Spleen (tissue), 11 donors: ENCODE measurements around the gene TYW1. TPM values are rescaled to one million over a fixed set of nuclear protein-coding genes. Genes with fewer than 3 reads are reported as not detected.
"Not testable (repeated sequence)": the region's sequence is repeated elsewhere in the genome, so short reads cannot be mapped to it uniquely, and the experiment has no call there.

Experiments used
- DNase-seq: peaks from one replicate; pipeline ENCODE4 v3.0.0-alpha.2; 2020
- H3K27ac ChIP-seq, 8 donors: fragments of 200-600 bp; sonication (generic) in 7 of 8; 1 replicate in 4 of 8; 2 replicates in 4 of 8; pipeline versions ENCODE4 v1.5.0 to v1.8.0; 2016 to 2021; ENCODE audit warnings: inconsistent platforms in 4 of 8, mild to moderate bottlenecking in 4 of 8, moderate library complexity in 1 of 8
- H3K27me3 ChIP-seq, 7 donors: fragments of 200-600 bp; sonication (generic) in 6 of 7; replicated peaks in 1 of 7; 1 replicate in 4 of 7; 2 replicates in 3 of 7; pipeline versions ENCODE4 v1.5.0 to v1.8.0; 2016 to 2021; ENCODE audit warnings: inconsistent platforms in 3 of 7, mild to moderate bottlenecking in 1 of 7
- H3K36me3 ChIP-seq, 6 donors: fragments of 200-600 bp; sonication (generic) in 5 of 6; 1 replicate in 4 of 6; 2 replicates in 2 of 6; pipeline versions ENCODE4 v1.5.0 to v1.8.0; 2016 to 2021; ENCODE audit warnings: inconsistent platforms in 2 of 6
- H3K4me1 ChIP-seq, 6 donors: fragments of 200-600 bp; sonication (generic) in 5 of 6; 1 replicate in 3 of 6; 2 replicates in 3 of 6; pipeline versions ENCODE4 v1.5.0 to v1.8.0; 2016 to 2021; ENCODE audit warnings: inconsistent platforms in 3 of 6
- H3K4me3 ChIP-seq, 8 donors: fragments of 200-600 bp; sonication (generic) in 7 of 8; 1 replicate in 4 of 8; 2 replicates in 4 of 8; pipeline versions ENCODE4 v1.5.0 to v1.8.0; 2016 to 2021; ENCODE audit warnings: inconsistent platforms in 4 of 8, mild to moderate bottlenecking in 4 of 8, moderate library complexity in 2 of 8
- H3K9me3 ChIP-seq, 8 donors: fragments of 200-600 bp; sonication (generic) in 7 of 8; 1 replicate in 4 of 8; 2 replicates in 4 of 8; pipeline versions ENCODE4 v1.5.0 to v1.8.0; 2016 to 2021; ENCODE audit warnings: inconsistent platforms in 4 of 8
- POLR2A ChIP-seq, 3 donors: fragments of 450-650 bp; IDR thresholded peaks; one replicate each; pipeline ENCODE4 v1.5.1; 2017; ENCODE audit warnings: antibody characterized with exemption in 3 of 3, mild to moderate bottlenecking in 1 of 3
- POLR2AphosphoS5 ChIP-seq, 3 donors: sonication (generic); formaldehyde crosslinking; IDR thresholded peaks; one replicate each; pipeline ENCODE4 v1.5.1; 2017; ENCODE audit warnings: antibody characterized with exemption in 3 of 3
- WGBS, 5 donors: extraction: QIAGEN DNeasy Blood & Tissue Kit in 3 of 5; methylation state at CpG; one replicate each; pipeline versions ENCODE4 v1.1.5 to v1.1.7; 2013 to 2018; 5-methylcytosine and 5-hydroxymethylcytosine counted together
- intact Hi-C: fragments of 100-400 bp; cut with DNase I; formaldehyde crosslinking; loops from one replicate; pipeline ENCODE4 v1.15.0; 2023; ENCODE audit warnings: low total_unique reads
- polyA plus RNA-seq, 3 donors: library from polyadenylated mRNA; stranded (reverse); fragments of 200-250 nt; gene quantifications; one replicate each; pipeline ENCODE4 v1.2.1, GENCODE V29; 2013
- total RNA-seq, 7 donors: library from RNA; depleted of rRNA in 3 of 7; stranded (reverse); fragments of >200 nt in 3 of 7; fragmentation: NEBNext Ultra II Directional in 4 of 7; extraction: Animal tissue kit (Norgen Biotek cat#: 25700) in 4 of 7; gene quantifications; one replicate each; pipeline versions ENCODE4 v1.1.0 to v1.2.1, GENCODE V29; 2016 to 2021
- TF ChIP-seq, protein P1 (sequence below), 11 experiments: fragments of 200-600 bp in 7 of 11; fragments of 450-650 bp in 4 of 11; sonication (generic) in 4 of 11; IDR thresholded peaks in 8 of 11; conservative IDR thresholded peaks in 3 of 11; 1 replicate in 7 of 11; 2 replicates in 4 of 11; pipeline versions ENCODE4 v1.4.0 to v1.8.0; 2016 to 2021; ENCODE audit warnings: antibody characterized with exemption in 11 of 11, inconsistent platforms in 4 of 11, mild to moderate bottlenecking in 1 of 11
- donor health status: healthy with polysubstance abuse.
- donor health status: DM: no; HTN: no; CAD: no; lungs with moderate emphysema.
- donor health status: DM: no; HTN: no; CAD: no.
- donor health status: Bipolar disorder and iron deficiency.
- donor health status: healthy.
- donor health status: DM: no; HTN: no; CAD: no.
- donor health status: DM: yes; HTN: yes; CAD: no.

TYW1 gene
- total and polyA plus RNA-seq, 10 donors = 4.9 to 83.6 (median 20.8) TPM

DNA sequence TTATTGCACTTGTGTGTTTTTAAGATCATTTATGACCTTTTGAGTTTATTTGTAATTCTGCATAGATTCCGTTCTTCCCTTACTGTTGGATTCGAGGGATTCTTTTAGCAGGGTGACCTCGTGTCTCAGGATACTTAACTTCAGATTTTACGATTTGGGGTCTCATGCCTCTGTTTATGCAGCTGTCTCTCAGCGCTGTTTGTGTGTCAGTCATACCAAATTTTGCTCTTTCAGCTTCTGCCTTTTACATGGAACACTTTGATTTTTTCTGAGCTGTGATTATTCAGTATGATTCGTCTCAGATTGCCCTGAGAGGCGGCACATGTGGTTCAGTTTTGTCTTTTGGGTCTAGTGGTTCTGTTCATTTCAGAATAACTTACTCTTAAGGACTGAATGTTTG, 236.9 kb downstream of the TYW1 start:
- intact Hi-C loops = not testable (repeated sequence)
- WGBS, 5 donors = 92 to 100% (median 94%) methylated on average over 5 to 7 of the region's 7 CpGs

DNA sequence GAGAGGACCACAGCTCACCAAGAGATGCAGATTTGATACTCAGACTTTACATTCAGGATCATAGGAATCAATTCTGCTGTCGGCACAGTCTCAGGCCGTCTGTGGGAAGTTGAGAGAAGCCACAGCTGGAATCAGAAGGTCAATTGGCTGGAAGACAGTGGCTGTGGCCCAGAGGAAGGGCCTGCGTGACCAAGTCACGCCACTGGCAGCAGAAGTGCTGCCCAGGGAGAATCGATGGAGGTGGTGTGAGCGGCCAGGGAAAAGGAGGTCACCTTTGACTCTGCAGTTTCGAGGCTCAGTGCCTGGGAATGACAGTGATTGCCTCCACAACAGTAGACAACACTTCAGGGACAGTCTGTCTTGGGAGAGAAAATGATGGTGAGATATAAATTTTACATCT, 239.6 kb downstream of the TYW1 start:
- H3K27ac ChIP-seq, H3K9me3 ChIP-seq, H3K4me1 ChIP-seq, H3K4me3 ChIP-seq, DNase-seq, H3K27me3 ChIP-seq, intact Hi-C loops: not testable (repeated sequence)
- peaks cover 0 to 37% (median 0%) of the 10 kb centered on the region in 6 donors for H3K36me3 ChIP-seq
- 59 to 95% (median 82%) methylated on average over 7 of the region's 7 CpGs for whole genome bisulfite sequencing, 5 donors

More for the DNA sequence above, 236.9 kb downstream of the TYW1 start:
- not testable (repeated sequence) for H3K27ac ChIP-seq, H3K27me3 ChIP-seq, H3K4me3 ChIP-seq, DNase-seq, H3K4me1 ChIP-seq, H3K9me3 ChIP-seq
- peaks cover 0 to 15% (median 0%) of the 10 kb centered on the region in 6 donors for H3K36me3 ChIP-seq

DNA sequence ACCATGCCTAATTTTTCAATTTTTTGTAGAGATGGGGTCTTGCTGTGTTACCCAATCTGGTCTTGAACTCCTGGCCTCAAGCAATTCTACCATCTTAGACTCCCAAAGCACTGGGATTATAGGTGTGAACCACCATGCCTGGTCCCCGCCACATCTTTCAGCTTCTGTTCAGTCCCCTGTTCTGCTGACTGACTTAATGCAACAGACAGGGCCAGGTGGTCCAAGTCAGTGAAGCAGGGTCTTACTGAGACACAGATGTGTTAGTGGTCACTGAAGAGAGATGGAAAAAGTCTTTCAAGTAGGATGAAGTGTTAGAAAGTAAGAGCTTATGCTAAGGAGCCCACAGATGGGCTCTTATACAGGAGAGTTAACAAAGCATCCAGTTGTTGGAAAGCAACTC, 246.2 kb downstream of the TYW1 start:
- intact Hi-C loops, H3K27ac ChIP-seq: not testable (repeated sequence)

DNA sequence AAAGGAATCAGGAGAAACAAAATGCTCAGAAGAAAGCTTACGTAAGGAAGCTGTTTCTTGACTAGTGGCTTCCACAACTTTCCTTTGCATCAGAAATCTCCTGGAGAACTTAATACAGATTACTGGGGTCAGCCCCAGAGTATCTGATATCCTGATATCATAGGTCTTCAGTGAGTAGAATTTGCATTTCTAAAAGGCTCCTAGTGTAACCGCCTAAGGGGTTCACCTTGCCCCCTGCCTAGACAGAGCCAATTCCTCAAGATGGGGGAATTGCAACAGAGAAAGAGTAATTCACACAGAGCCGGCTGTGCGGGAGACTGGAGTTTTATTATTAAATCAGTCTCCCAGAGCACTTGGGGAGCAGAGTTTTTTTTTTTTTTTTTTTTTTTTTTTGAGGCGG, 251.7 kb downstream of the TYW1 start:
- intact Hi-C loops, H3K27ac ChIP-seq, H3K27me3 ChIP-seq, H3K4me1 ChIP-seq, H3K36me3 ChIP-seq, DNase-seq, H3K4me3 ChIP-seq: not testable (repeated sequence)
- 92 to 100% (median 97%) methylated on average over 4 to 5 of the region's 5 CpGs for WGBS, 5 donors
- H3K9me3 ChIP-seq = peaks cover 0 to 34% (median 23%) of the 10 kb centered on the region in 8 donors

More for the DNA sequence above, 246.2 kb downstream of the TYW1 start:
- H3K4me3 ChIP-seq, DNase-seq, H3K4me1 ChIP-seq, H3K9me3 ChIP-seq, H3K27me3 ChIP-seq: not testable (repeated sequence)
- peaks cover 0 to 29% (median 0%) of the 10 kb centered on the region in 6 donors for H3K36me3 ChIP-seq
- 94 to 100% (median 95%) methylated on average over 1 of the region's 1 CpG for WGBS, 5 donors

DNA sequence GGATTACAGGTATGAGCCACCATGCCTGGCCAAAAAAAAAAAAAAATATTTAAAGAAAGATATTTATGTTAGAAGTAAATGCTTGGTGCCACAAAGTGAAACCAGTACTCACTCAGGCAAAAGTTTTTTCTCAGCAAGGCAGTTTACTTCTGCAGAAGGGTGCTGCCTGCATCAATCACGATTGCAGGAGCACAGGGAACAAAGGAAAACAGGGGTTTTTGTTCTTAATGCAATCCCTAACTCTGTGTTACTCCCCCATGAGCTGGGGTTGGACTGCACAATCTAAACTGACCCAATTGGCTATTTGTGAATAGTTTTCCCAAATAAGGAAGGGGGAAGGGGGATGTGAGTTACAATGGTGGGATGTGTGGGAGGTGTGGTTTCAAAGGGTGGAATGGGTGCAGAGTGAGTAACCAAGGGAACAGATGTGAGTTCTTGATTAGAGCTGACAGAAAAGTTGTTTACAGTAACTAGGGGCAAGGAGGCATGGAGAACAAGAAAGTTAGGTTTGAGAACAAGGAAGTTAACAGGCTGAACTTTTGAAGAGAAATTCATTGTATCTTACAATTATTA, 255.4 kb downstream of the TYW1 start:
- H3K4me3 ChIP-seq = no peak overlapping the region
- no peak overlapping the region for H3K27ac ChIP-seq
- no peaks in the 10 kb centered on the region for H3K27me3 ChIP-seq
- no peaks in the 10 kb centered on the region for H3K4me1 ChIP-seq
- peaks cover 0 to 10% (median 1%) of the 10 kb centered on the region in 6 donors for H3K36me3 ChIP-seq
- H3K9me3 ChIP-seq = peaks cover 0 to 30% (median 21%) of the 10 kb centered on the region in 8 donors
- 92 to 98% (median 93%) methylated on average over 1 of the region's 1 CpG for whole genome bisulfite sequencing, 5 donors
- intact Hi-C loops = no loop called here
- no peak for TF ChIP-seq POLR2A (IDR thresholded peaks at IDR 0.05)
- no peak for TF ChIP-seq POLR2AphosphoS5 (IDR thresholded peaks at IDR 0.05)
- TF ChIP-seq, protein P1, sequence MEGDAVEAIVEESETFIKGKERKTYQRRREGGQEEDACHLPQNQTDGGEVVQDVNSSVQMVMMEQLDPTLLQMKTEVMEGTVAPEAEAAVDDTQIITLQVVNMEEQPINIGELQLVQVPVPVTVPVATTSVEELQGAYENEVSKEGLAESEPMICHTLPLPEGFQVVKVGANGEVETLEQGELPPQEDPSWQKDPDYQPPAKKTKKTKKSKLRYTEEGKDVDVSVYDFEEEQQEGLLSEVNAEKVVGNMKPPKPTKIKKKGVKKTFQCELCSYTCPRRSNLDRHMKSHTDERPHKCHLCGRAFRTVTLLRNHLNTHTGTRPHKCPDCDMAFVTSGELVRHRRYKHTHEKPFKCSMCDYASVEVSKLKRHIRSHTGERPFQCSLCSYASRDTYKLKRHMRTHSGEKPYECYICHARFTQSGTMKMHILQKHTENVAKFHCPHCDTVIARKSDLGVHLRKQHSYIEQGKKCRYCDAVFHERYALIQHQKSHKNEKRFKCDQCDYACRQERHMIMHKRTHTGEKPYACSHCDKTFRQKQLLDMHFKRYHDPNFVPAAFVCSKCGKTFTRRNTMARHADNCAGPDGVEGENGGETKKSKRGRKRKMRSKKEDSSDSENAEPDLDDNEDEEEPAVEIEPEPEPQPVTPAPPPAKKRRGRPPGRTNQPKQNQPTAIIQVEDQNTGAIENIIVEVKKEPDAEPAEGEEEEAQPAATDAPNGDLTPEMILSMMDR (IDR thresholded peaks at IDR 0.05 in 8 of 11, conservative IDR thresholded peaks at IDR 0.05 in 3 of 11) = no peak
- DNase-seq = no peak

DNA sequence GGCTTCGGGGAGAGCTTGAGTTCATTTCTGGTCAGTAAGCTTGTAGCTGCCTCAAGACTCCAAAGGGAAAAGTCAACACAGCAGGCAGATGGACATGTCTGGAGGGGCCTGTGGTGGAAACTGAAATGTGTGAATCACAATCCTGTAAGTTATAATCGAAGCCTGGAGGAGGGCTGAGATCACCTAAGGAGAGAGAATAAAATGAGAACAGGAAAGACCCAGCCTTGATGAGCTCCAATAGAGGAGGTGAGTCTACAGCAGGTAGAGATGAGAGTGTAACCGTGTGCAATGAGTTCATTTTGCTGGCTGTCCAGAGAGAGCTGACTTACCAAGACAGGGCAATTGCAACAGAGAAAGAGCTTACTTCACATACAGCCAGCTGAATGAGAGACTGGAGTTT, 258.4 kb downstream of the TYW1 start:
- WGBS, 5 donors = 83 to 97% (median 92%) methylated on average over 2 of the region's 3 CpGs
- DNase-seq, H3K36me3 ChIP-seq, H3K4me1 ChIP-seq, H3K27me3 ChIP-seq, H3K27ac ChIP-seq, intact Hi-C loops, H3K4me3 ChIP-seq: not testable (repeated sequence)
- peaks cover 0 to 30% (median 21%) of the 10 kb centered on the region in 8 donors for H3K9me3 ChIP-seq

DNA sequence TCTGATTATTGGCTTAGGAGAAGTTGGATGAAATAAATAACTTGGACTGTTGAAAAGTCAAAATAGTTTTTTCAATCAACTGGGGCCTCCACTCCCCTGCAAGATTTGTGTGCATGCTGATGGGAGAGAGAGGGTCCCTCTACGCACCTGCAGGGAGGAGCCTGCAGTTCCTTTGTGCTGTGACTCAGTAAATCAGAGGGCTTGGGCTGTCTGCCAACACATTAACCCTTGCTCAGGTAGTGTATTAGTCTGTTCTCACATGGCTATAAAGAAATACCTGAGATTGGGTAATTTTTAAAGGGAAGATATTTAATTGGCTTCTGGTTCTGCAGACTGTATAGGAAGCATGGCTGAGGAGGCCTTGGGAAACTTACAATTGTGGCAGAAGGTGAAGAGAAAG, 261.1 kb downstream of the TYW1 start:
- H3K36me3 ChIP-seq, H3K27ac ChIP-seq, H3K4me1 ChIP-seq, H3K27me3 ChIP-seq, DNase-seq, H3K9me3 ChIP-seq, intact Hi-C loops, H3K4me3 ChIP-seq: not testable (repeated sequence)
- WGBS, 5 donors = 44 to 73% (median 64%) methylated on average over 1 of the region's 1 CpG

DNA sequence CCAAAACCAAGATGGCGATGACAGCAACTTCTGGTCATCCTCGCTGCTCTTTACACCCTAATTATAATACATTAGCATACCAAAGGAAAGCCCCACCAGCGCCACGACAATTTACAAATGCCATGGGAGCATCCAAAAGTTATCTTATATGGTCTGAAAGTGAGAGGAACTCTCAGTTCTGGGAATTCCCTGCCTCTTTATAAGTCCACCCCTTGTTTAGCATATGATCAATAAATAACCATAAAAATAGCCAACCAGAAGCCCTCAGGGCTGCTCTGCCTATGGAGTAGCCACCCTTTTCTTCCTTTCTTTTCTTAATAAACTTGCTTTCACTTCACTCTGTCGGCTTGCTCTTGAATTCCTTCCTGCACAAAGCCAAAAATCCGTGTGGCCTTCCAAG, 262.7 kb downstream of the TYW1 start:
- DNase-seq, H3K36me3 ChIP-seq, H3K4me1 ChIP-seq, intact Hi-C loops, H3K4me3 ChIP-seq, H3K27me3 ChIP-seq, H3K9me3 ChIP-seq, H3K27ac ChIP-seq: not testable (repeated sequence)
- WGBS, 5 donors = 88 to 94% (median 94%) methylated on average over 6 of the region's 6 CpGs

DNA sequence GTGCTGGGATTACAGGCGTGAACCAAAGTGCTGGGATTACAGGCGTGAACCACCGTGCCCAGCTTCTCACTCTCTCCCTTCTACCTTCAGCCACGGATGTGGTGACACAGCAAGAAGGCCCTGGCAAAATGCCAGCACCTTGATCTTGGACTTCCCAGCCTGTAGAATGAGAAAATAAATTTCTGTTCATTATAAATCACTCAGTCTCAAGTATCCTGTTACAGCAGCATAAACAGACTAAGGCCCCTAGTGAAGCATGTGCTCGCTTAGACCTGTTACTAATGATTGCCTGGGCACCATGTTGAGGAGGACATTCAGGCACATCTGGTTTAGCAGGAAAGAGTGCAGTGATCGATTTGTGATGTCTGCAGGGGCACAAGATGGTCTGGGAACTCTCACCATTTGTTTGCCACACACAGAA, 263.5 kb downstream of the TYW1 start:
- DNase-seq, H3K4me1 ChIP-seq, H3K27ac ChIP-seq, H3K4me3 ChIP-seq, H3K9me3 ChIP-seq, H3K36me3 ChIP-seq, intact Hi-C loops, H3K27me3 ChIP-seq: not testable (repeated sequence)
- 68 to 81% (median 75%) methylated on average over 4 to 6 of the region's 6 CpGs for WGBS, 5 donors

DNA sequence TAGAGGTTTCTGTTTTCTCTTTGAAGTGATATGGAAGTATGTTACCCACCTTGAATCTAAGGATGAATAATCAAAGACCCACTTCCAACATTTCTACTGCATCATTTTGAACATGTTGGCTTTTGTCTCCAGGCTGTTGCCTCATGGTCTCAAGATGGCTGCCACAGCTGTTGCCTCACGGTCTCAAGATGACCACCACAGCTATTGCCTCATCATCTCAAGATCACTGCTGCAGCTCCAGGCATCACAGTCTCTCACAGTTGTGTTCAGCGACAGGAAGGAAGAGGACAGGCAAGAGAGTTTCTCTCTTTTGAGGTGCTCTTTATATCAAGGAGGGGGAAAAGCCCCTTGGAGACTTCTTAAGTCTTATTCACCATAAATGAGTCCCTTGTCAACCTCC, 267.4 kb downstream of the TYW1 start:
- H3K4me3 ChIP-seq, H3K4me1 ChIP-seq, H3K27ac ChIP-seq, DNase-seq, H3K27me3 ChIP-seq, H3K36me3 ChIP-seq, intact Hi-C loops, H3K9me3 ChIP-seq: not testable (repeated sequence)
- WGBS, 5 donors = 61 to 100% (median 81%) methylated on average over 2 of the region's 2 CpGs
